Measurements from ENCODE around the gene TAF5.
"Not testable (repeated sequence)": the region's sequence is repeated elsewhere in the genome, so short reads cannot be mapped to it uniquely, and the experiment has no call there.

Gene TAF5

GRCh38 chr10:103359493-103359892 lies 8.3 kb upstream of the TAF5 start:
- not testable (repeated sequence) for H3K9me3 ChIP-seq (ENCODE audit: control insufficient read depth in 2 of 2, low read length in 2 of 2); H3K36me3 ChIP-seq (ENCODE audit: control insufficient read depth in 2 of 2, insufficient read depth in 2 of 2, low read length in 2 of 2); H3K4me3 ChIP-seq (ENCODE audit: low read length in 2 of 2); H3K9ac ChIP-seq (ENCODE audit: low read length in 2 of 2); H3K4me1 ChIP-seq (ENCODE audit: control insufficient read depth, insufficient read depth, low read length); H3K27me3 ChIP-seq (ENCODE audit: control insufficient read depth in 1 of 2, insufficient read depth in 2 of 2, low read length in 2 of 2); H3K27ac ChIP-seq (ENCODE audit: low read length)

- not testable (repeated sequence) for H3K27me3 ChIP-seq (ENCODE audit: control insufficient read depth in 1 of 2, insufficient read depth in 2 of 2, low read length in 2 of 2); H3K27ac ChIP-seq (ENCODE audit: low read length); H3K9me3 ChIP-seq (ENCODE audit: control insufficient read depth in 2 of 2, low read length in 2 of 2); H3K4me1 ChIP-seq (ENCODE audit: control insufficient read depth, insufficient read depth, low read length); H3K36me3 ChIP-seq (ENCODE audit: control insufficient read depth in 2 of 2, insufficient read depth in 2 of 2, low read length in 2 of 2); H3K4me3 ChIP-seq (ENCODE audit: low read length in 2 of 2); H3K9ac ChIP-seq (ENCODE audit: low read length in 2 of 2)
Observed at GRCh38 chr10:103360791-103361190, 7.0 kb upstream of the TAF5 start.

GRCh38 chr10:103367379-103367781 lies 396 bp upstream of the TAF5 start:
- H3K4me3 ChIP-seq (ENCODE audit: low read length in 2 of 2), result peak overlapping the region; percentile 54 to 87
- H3K27ac ChIP-seq (ENCODE audit: low read length), result peak overlapping the region; percentile 55
- H3K27me3 ChIP-seq (ENCODE audit: control insufficient read depth in 1 of 2, insufficient read depth in 2 of 2, low read length in 2 of 2), result no peaks in the 10 kb centered on the region
- no peaks in the 10 kb centered on the region for H3K9me3 ChIP-seq (ENCODE audit: control insufficient read depth in 2 of 2, low read length in 2 of 2)
- H3K9ac ChIP-seq (ENCODE audit: low read length in 2 of 2), result peak overlapping the region; percentile 72 to 78
- H3K4me1 ChIP-seq (ENCODE audit: control insufficient read depth, insufficient read depth, low read length), result peaks cover 7% of the 10 kb centered on the region
- H3K36me3 ChIP-seq (ENCODE audit: control insufficient read depth in 2 of 2, insufficient read depth in 2 of 2, low read length in 2 of 2), result no peaks in the 10 kb centered on the region

GRCh38 chr10:103373544-103373943 lies 5.8 kb downstream of the TAF5 start:
- Histone ChIP-seq H3K4me3 (ENCODE audit: low read length in 2 of 2) (no peak overlapping the region), H3K9me3 (ENCODE audit: control insufficient read depth in 2 of 2, low read length in 2 of 2) (no peaks in the 10 kb centered on the region), H3K4me1 (ENCODE audit: control insufficient read depth, insufficient read depth, low read length) (peaks cover 7% of the 10 kb centered on the region), H3K27me3 (ENCODE audit: control insufficient read depth in 1 of 2, insufficient read depth in 2 of 2, low read length in 2 of 2) (no peaks in the 10 kb centered on the region), H3K27ac (ENCODE audit: low read length) (no peak overlapping the region), H3K9ac (ENCODE audit: low read length in 2 of 2) (no peak overlapping the region), H3K36me3 (ENCODE audit: control insufficient read depth in 2 of 2, insufficient read depth in 2 of 2, low read length in 2 of 2) (peaks cover 6 to 16% of the 10 kb centered on the region in 2 donors)

- Histone ChIP-seq H3K4me3 (ENCODE audit: low read length in 2 of 2) (no peak overlapping the region), H3K9ac (ENCODE audit: low read length in 2 of 2) (no peak overlapping the region)
Observed at GRCh38 chr10:103374263-103374662, 6.5 kb downstream of the TAF5 start.

GRCh38 chr10:103382769-103383168 lies 15.0 kb downstream of the TAF5 start:
- peaks cover 13 to 20% of the 10 kb centered on the region in 2 donors for H3K36me3 ChIP-seq (ENCODE audit: control insufficient read depth in 2 of 2, insufficient read depth in 2 of 2, low read length in 2 of 2)
- no peak overlapping the region for H3K9ac ChIP-seq (ENCODE audit: low read length in 2 of 2)
- H3K4me1 ChIP-seq (ENCODE audit: control insufficient read depth, insufficient read depth, low read length), result no peaks in the 10 kb centered on the region
- no peaks in the 10 kb centered on the region for H3K27me3 ChIP-seq (ENCODE audit: control insufficient read depth in 1 of 2, insufficient read depth in 2 of 2, low read length in 2 of 2)
- no peaks in the 10 kb centered on the region for H3K9me3 ChIP-seq (ENCODE audit: control insufficient read depth in 2 of 2, low read length in 2 of 2)
- no peak overlapping the region for H3K27ac ChIP-seq (ENCODE audit: low read length)
- H3K4me3 ChIP-seq (ENCODE audit: low read length in 2 of 2), result no peak overlapping the region

More at GRCh38 chr10:103374263-103374662, 6.5 kb downstream of the TAF5 start:
- Histone ChIP-seq H3K27ac (ENCODE audit: low read length) (no peak overlapping the region), H3K9me3 (ENCODE audit: control insufficient read depth in 2 of 2, low read length in 2 of 2) (no peaks in the 10 kb centered on the region), H3K27me3 (ENCODE audit: control insufficient read depth in 1 of 2, insufficient read depth in 2 of 2, low read length in 2 of 2) (no peaks in the 10 kb centered on the region), H3K4me1 (ENCODE audit: control insufficient read depth, insufficient read depth, low read length) (peaks cover 5% of the 10 kb centered on the region), H3K36me3 (ENCODE audit: control insufficient read depth in 2 of 2, insufficient read depth in 2 of 2, low read length in 2 of 2) (peaks cover 6 to 16% of the 10 kb centered on the region in 2 donors)

GRCh38 chr10:103394180-103394579 lies 26.4 kb downstream of the TAF5 start:
- Histone ChIP-seq H3K9me3 (ENCODE audit: control insufficient read depth in 2 of 2, low read length in 2 of 2) (no peaks in the 10 kb centered on the region), H3K27me3 (ENCODE audit: control insufficient read depth in 1 of 2, insufficient read depth in 2 of 2, low read length in 2 of 2) (no peaks in the 10 kb centered on the region), H3K4me1 (ENCODE audit: control insufficient read depth, insufficient read depth, low read length) (peaks cover 20% of the 10 kb centered on the region), H3K27ac (ENCODE audit: low read length) (no peak overlapping the region), H3K36me3 (ENCODE audit: control insufficient read depth in 2 of 2, insufficient read depth in 2 of 2, low read length in 2 of 2) (peaks cover 16 to 20% of the 10 kb centered on the region in 2 donors), H3K9ac (ENCODE audit: low read length in 2 of 2) (no peak overlapping the region), H3K4me3 (ENCODE audit: low read length in 2 of 2) (peak overlapping the region in 1 of 2 donors; percentile 22)

GRCh38 chr10:103395754-103396066 lies 27.9 kb downstream of the TAF5 start:
- H3K4me1 ChIP-seq (ENCODE audit: control insufficient read depth, insufficient read depth, low read length), result peaks cover 20% of the 10 kb centered on the region
- H3K27ac ChIP-seq (ENCODE audit: low read length), result peak overlapping the region; percentile 89
- peak overlapping the region; percentile 53 to 97 for H3K4me3 ChIP-seq (ENCODE audit: low read length in 2 of 2)
- no peaks in the 10 kb centered on the region for H3K27me3 ChIP-seq (ENCODE audit: control insufficient read depth in 1 of 2, insufficient read depth in 2 of 2, low read length in 2 of 2)
- H3K36me3 ChIP-seq (ENCODE audit: control insufficient read depth in 2 of 2, insufficient read depth in 2 of 2, low read length in 2 of 2), result peaks cover 23% of the 10 kb centered on the region in 2 donors
- H3K9me3 ChIP-seq (ENCODE audit: control insufficient read depth in 2 of 2, low read length in 2 of 2), result no peaks in the 10 kb centered on the region
- peak overlapping the region; percentile 86 to 95 for H3K9ac ChIP-seq (ENCODE audit: low read length in 2 of 2)

- Histone ChIP-seq H3K27me3 (ENCODE audit: control insufficient read depth in 1 of 2, insufficient read depth in 2 of 2, low read length in 2 of 2) (no peaks in the 10 kb centered on the region), H3K9ac (ENCODE audit: low read length in 2 of 2) (peak within 1 kb of the TSS; percentile 86 to 95), H3K4me1 (ENCODE audit: control insufficient read depth, insufficient read depth, low read length) (peaks cover 20% of the 10 kb centered on the region), H3K4me3 (ENCODE audit: low read length in 2 of 2) (peak within 1 kb of the TSS; percentile 84 to 97), H3K9me3 (ENCODE audit: control insufficient read depth in 2 of 2, low read length in 2 of 2) (no peaks in the 10 kb centered on the region), H3K36me3 (ENCODE audit: control insufficient read depth in 2 of 2, insufficient read depth in 2 of 2, low read length in 2 of 2) (peaks cover 21 to 23% of the 10 kb centered on the region in 2 donors), H3K27ac (ENCODE audit: low read length) (peak within 1 kb of the TSS; percentile 89)
Observed at GRCh38 chr10:103396067-103396788, 28.5 kb downstream of the TAF5 start, which contains the start of the genes ATP5MK and PDCD11. TSS of gene ATP5MK (minus strand) at chr10:103396475. CDS start at chr10:103392457, 4,018 bp downstream. TSS of gene PDCD11 (plus strand) at chr10:103396626. CDS start at chr10:103398427, 1,801 bp downstream.

- peaks cover 20% of the 10 kb centered on the region for H3K4me1 ChIP-seq (ENCODE audit: control insufficient read depth, insufficient read depth, low read length)
Observed at GRCh38 chr10:103396789-103397087, 29.0 kb downstream of the TAF5 start.

GRCh38 chr10:103397191-103397825 lies 29.5 kb downstream of the TAF5 start:
- Histone ChIP-seq H3K4me3 (ENCODE audit: low read length in 2 of 2) (peak overlapping the region; percentile 84 to 97), H3K27me3 (ENCODE audit: control insufficient read depth in 1 of 2, insufficient read depth in 2 of 2, low read length in 2 of 2) (no peaks in the 10 kb centered on the region), H3K4me1 (ENCODE audit: control insufficient read depth, insufficient read depth, low read length) (peaks cover 20% of the 10 kb centered on the region), H3K36me3 (ENCODE audit: control insufficient read depth in 2 of 2, insufficient read depth in 2 of 2, low read length in 2 of 2) (peaks cover 21 to 23% of the 10 kb centered on the region in 2 donors), H3K27ac (ENCODE audit: low read length) (no peak overlapping the region), H3K9ac (ENCODE audit: low read length in 2 of 2) (peak overlapping the region; percentile 81 to 90), H3K9me3 (ENCODE audit: control insufficient read depth in 2 of 2, low read length in 2 of 2) (no peaks in the 10 kb centered on the region)

More at GRCh38 chr10:103396789-103397087, 29.0 kb downstream of the TAF5 start:
- Histone ChIP-seq H3K36me3 (ENCODE audit: control insufficient read depth in 2 of 2, insufficient read depth in 2 of 2, low read length in 2 of 2) (peaks cover 21 to 23% of the 10 kb centered on the region in 2 donors), H3K9me3 (ENCODE audit: control insufficient read depth in 2 of 2, low read length in 2 of 2) (no peaks in the 10 kb centered on the region), H3K4me3 (ENCODE audit: low read length in 2 of 2) (peak overlapping the region; percentile 84 to 97), H3K27ac (ENCODE audit: low read length) (peak overlapping the region; percentile 89), H3K9ac (ENCODE audit: low read length in 2 of 2) (peak overlapping the region; percentile 81 to 90), H3K27me3 (ENCODE audit: control insufficient read depth in 1 of 2, insufficient read depth in 2 of 2, low read length in 2 of 2) (no peaks in the 10 kb centered on the region)

Data from stomach smooth muscle (tissue), 2 donors.